ENCODE measurements around the gene MAP3K12.

- no peak for TF ChIP-seq CTCF (IDR thresholded peaks at IDR 0.05; ENCODE audit: low read length)
- TF ChIP-seq EZH2 (IDR thresholded peaks at IDR 0.05; ENCODE audit: borderline replicate concordance, low read length) = no peak
Measured at GRCh38 chr12:53478865-53479264, 20.4 kb downstream of the MAP3K12 start.
